ENCODE measurements around the gene SOX18.

The SOX18 gene

GRCh38 chr20:64051561-64052325 is 2.3 kb upstream of the SOX18 start:
- no peak for DNase-seq (ENCODE audit: low read depth in 2 of 2)
- no peak overlapping the region for H3K4me3 ChIP-seq (replicated peaks in 1 of 2; ENCODE audit: low read depth in 2 of 2, low read length in 2 of 2)
- no peak for TF ChIP-seq CTCF (IDR thresholded peaks at IDR 0.05; ENCODE audit: low read depth, low read length)

GRCh38 chr20:64051033-64051452 is 1.6 kb upstream of the SOX18 start:
- no peak for DNase-seq (ENCODE audit: low read depth in 2 of 2)
- TF ChIP-seq CTCF (IDR thresholded peaks at IDR 0.05; ENCODE audit: low read depth, low read length): no peak
- no peak overlapping the region for H3K4me3 ChIP-seq (replicated peaks in 1 of 2; ENCODE audit: low read depth in 2 of 2, low read length in 2 of 2)

- TF ChIP-seq CTCF (IDR thresholded peaks at IDR 0.05; ENCODE audit: low read depth, low read length): no peak
- no peak overlapping the region for H3K4me3 ChIP-seq (replicated peaks in 1 of 2; ENCODE audit: low read depth in 2 of 2, low read length in 2 of 2)
Measured at GRCh38 chr20:64050261-64051032, 1.0 kb upstream of the SOX18 start.

GRCh38 chr20:64049878-64050260 is 430 bp upstream of the SOX18 start:
- no peak overlapping the region for H3K4me3 ChIP-seq (replicated peaks in 1 of 2; ENCODE audit: low read depth in 2 of 2, low read length in 2 of 2)
- DNase-seq (ENCODE audit: low read depth in 2 of 2): peak in 1 of 2 donors; percentile 52
- no peak for TF ChIP-seq CTCF (IDR thresholded peaks at IDR 0.05; ENCODE audit: low read depth, low read length)

More at GRCh38 chr20:64050261-64051032, 1.0 kb upstream of the SOX18 start:
- DNase-seq (ENCODE audit: low read depth in 2 of 2): no peak

GRCh38 chr20:64048402-64049044 is 916 bp downstream of the SOX18 start:
- no peak for DNase-seq (ENCODE audit: low read depth in 2 of 2)
- no peak for TF ChIP-seq CTCF (IDR thresholded peaks at IDR 0.05; ENCODE audit: low read depth, low read length)
- peak overlapping the region in 1 of 2 donors; percentile 44 for H3K4me3 ChIP-seq (replicated peaks in 1 of 2; ENCODE audit: low read depth in 2 of 2, low read length in 2 of 2)

GRCh38 chr20:64047968-64048401 is 1.5 kb downstream of the SOX18 start:
- no peak for DNase-seq (ENCODE audit: low read depth in 2 of 2)
- no peak for TF ChIP-seq CTCF (IDR thresholded peaks at IDR 0.05; ENCODE audit: low read depth, low read length)
- peak overlapping the region in 1 of 2 donors; percentile 30 for H3K4me3 ChIP-seq (replicated peaks in 1 of 2; ENCODE audit: low read depth in 2 of 2, low read length in 2 of 2)

Data from cardiac fibroblast (primary cell).